Frontal cortex (tissue), 4 donors: ENCODE measurements around the gene AFAP1. TPM values are rescaled to one million over a fixed set of nuclear protein-coding genes. Genes with fewer than 3 reads are reported as not detected.

Experiments
- DNase-seq, 2 donors: peaks; one replicate each; pipeline ENCODE4 v3.0.0; 2012; ENCODE audit warnings: low spot score in 2 of 2
- FAIRE-seq: peaks from 2 replicates; lab custom pipeline; 2012; peaks lifted over from hg19 to GRCh38; lab: Jason Lieb, UNC
- total RNA-seq: library from RNA; depleted of rRNA; stranded (reverse); fragments of >200 nt; gene quantifications from one replicate; pipeline ENCODE4 v1.2.3, GENCODE V29; 2014
- donor health status: control.
- donor health status: control.
- donor health status: control.

Gene AFAP1
- total RNA-seq, 1 donor from 2014 or later: 45.2 TPM

GRCh38 chr4:7876201-7876875 lies 63.3 kb downstream of the AFAP1 start:
- FAIRE-seq (no peak), DNase-seq (no peak)

DNA sequence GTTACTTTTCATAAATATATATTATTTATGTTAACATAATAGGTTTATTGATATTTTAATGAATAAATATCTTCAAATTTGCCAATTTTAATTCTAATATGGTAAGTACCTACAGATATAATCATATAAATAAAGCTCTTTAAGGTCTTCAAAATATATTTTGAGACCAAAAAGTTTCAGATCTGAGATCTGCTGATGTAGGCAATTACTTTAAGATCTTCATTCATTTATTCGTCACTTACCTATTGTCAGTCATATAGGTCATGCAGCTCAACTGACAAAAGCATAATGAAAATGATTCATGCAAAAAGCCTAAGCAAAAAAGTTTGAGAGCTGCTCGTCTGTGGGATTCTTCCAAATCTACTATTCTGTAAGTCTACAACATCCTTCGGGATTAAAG lies 64.8 kb downstream of the AFAP1 start:
- DNase-seq (no peak), FAIRE-seq (peak; percentile 13)

DNA sequence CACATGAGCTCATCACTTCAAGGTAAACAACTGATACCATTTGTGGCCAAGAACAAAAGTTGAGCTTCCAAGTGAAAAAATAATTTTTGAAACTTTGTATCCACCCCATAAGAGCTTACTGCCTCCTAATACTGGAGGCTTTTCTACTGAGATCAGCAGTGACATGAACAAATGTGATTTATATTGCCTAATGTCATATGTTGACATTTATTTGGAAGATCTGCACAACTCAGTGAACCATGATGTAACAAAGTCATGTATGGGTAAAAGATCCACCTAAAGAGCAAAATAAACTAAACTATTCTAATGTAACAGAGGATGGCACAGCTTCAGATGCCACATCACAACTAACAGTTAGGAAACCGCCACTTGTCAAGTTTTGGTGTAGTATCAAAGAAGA lies 65.8 kb downstream of the AFAP1 start:
- no peak for FAIRE-seq

GRCh38 chr4:7872264-7872771 lies 67.3 kb downstream of the AFAP1 start:
- FAIRE-seq (no peak), DNase-seq (no peak)

More for the DNA sequence above, 65.8 kb downstream of the AFAP1 start:
- DNase-seq: no peak

DNA sequence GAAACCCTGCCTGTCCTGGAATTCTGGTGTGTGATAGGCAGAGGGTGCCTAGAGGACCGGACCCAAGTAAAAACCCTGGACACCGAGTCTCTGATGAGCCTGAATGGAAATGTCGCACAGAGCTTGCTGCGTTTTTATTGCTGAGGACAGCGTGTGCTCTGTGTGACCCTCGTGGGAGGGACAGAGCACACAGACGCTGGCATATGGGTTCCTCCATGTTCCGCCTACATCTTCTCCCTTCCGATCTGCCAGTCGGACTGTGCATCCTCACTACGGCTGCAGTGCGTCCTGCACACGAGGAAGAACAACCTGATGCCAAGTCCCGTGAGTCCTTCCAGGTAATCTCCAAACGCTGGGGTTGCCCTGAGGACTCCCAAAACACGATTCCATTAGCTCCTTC lies 68.3 kb downstream of the AFAP1 start:
- no peak for FAIRE-seq
- DNase-seq: no peak

GRCh38 chr4:7868892-7869471 lies 70.7 kb downstream of the AFAP1 start:
- FAIRE-seq: no peak

GRCh38 chr4:7868436-7868775 lies 71.3 kb downstream of the AFAP1 start:
- no peak for DNase-seq
- FAIRE-seq: no peak

More at GRCh38 chr4:7868892-7869471, 70.7 kb downstream of the AFAP1 start:
- no peak for DNase-seq

DNA sequence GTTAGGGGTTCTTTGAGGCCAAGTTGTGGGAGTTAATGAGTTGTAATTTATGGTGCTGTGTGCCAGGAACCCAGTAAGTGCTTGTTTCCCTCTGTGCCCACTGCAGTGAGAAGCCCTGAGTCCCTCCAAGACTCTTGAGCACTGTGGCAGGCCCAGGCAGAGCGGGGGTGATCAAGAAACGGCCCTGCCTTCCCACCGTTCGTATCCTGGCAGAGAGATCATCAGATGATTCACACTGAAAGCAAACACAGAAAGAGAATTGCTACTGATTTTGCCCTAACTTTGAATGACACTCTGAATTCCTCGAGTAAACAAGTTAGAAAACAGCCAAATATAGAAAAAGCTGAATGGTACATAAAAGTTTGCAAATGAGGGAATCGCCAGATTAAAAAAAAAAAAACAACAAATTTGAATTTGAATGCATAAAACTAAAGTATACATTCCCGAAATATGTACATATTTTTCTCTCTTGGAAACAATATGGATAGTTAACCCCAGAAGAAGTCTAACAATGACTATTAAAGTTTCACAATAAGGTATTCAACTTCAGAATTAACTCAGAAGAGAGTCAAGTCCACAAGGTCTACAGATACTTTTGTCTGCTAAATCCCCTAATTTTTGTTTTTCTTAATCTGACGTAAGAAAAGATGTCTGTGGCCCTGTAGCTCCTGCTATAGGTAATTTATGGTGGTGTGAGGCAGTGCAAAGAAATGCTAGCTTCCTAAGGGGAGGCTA lies 71.8 kb downstream of the AFAP1 start:
- DNase-seq (no peak), FAIRE-seq (no peak)

- no peak for FAIRE-seq
These were observed 72.5 kb downstream of the AFAP1 start for GRCh38 chr4:7867191-7867590.

GRCh38 chr4:7865533-7865932 lies 74.1 kb downstream of the AFAP1 start:
- DNase-seq (no peak), FAIRE-seq (no peak)

More at GRCh38 chr4:7867191-7867590, 72.5 kb downstream of the AFAP1 start:
- DNase-seq: no peak

DNA sequence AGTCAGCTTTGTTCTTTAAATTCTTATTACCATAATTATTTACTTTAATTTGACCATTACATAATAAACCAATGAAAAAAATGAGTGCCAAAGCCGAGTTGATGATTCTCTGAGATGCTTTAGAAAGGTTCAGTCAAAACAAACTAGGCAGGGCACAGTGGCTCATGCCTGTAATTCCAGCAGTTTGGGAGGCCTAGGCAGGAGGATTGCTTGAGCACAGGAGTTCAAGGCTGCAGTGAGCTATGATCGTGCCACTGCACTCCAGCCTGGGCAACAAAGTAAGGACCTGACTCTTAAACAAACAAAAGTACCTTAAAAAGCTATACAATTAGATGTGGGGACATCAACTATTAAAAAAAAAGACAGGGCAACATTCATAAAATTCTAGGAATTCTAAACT lies 75.0 kb downstream of the AFAP1 start:
- FAIRE-seq: no peak
- DNase-seq: no peak

GRCh38 chr4:7863911-7864681 lies 75.6 kb downstream of the AFAP1 start:
- no peak for DNase-seq
- no peak for FAIRE-seq

- no peak for DNase-seq
- no peak for FAIRE-seq
These were observed 77.0 kb downstream of the AFAP1 start for GRCh38 chr4:7862561-7863192.

DNA sequence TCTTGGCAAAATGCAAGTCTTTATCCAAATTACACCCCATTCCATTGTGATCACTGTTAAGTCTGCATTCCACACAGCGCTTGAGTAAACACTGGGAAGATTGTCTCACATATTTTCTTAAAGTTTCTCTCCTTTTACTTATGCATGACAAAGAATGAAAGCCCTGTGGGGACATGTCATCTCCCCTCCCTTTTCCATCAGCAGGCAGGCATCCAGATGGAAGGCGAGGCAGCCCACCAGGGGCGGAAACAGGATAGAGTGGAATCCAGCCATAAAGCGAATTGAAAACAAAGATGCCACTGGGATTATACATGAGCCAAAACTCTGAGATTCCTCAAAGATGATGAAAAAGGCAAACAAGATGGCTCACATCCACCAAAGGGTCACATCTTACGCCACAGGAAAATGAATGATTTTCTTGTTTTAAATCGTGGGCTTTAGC lies 78.2 kb downstream of the AFAP1 start:
- DNase-seq (no peak), FAIRE-seq (no peak)

DNA sequence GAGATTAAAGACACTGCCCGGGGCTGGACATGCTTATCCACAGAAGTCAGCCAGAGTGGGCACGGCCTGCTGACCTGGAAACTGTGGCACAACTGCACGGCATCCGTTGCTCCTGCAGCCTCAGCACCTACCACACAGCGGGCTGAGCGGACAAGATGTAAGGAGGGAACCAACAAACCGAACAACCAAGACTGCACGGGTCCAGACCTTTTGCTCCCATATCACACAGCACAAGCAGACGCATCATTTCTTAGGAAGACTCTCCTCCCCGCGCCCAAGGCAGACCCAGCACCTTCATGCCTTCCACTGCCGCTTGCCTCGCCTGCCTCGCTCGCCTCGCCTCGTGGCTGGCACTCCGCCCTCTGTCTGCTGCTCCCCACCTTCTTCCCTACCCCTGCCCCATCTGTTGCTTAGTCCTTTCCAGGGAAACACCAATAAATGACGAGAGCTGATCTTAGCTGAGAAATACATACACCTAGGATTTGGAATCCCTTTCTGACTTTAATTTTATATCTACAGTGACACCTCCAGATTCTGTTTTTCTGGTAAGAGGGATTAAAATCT lies 79.0 kb downstream of the AFAP1 start:
- FAIRE-seq: no peak

DNA sequence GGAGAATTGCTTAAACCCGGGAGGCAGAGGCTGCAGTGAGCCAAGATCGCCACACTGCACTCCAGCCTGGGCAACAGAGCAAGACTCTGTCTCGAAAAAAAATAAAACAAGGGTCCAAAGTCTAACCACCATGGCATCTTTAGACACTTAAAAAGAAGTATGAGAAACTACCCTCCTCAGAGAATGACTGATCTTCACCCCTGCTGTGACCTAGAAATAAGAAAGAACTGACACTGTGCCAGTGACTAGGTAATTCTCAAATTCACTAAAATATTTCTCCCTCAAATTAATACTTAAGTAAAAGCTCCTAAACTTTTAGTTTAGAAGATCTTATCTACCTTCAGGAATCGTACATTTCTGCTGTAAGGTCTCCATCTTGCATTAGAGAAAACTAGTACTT lies 80.3 kb downstream of the AFAP1 start:
- FAIRE-seq (no peak), DNase-seq (no peak)

More for the DNA sequence above, 79.0 kb downstream of the AFAP1 start:
- DNase-seq: no peak

GRCh38 chr4:7858498-7858897 lies 81.2 kb downstream of the AFAP1 start:
- DNase-seq (no peak), FAIRE-seq (no peak)

GRCh38 chr4:7857993-7858392 lies 81.7 kb downstream of the AFAP1 start:
- DNase-seq: no peak
- FAIRE-seq: no peak

GRCh38 chr4:7857238-7857701 lies 82.4 kb downstream of the AFAP1 start:
- no peak for DNase-seq
- FAIRE-seq: no peak
